ENCODE measurements around the gene LMCD1.

Gene LMCD1

DNA sequence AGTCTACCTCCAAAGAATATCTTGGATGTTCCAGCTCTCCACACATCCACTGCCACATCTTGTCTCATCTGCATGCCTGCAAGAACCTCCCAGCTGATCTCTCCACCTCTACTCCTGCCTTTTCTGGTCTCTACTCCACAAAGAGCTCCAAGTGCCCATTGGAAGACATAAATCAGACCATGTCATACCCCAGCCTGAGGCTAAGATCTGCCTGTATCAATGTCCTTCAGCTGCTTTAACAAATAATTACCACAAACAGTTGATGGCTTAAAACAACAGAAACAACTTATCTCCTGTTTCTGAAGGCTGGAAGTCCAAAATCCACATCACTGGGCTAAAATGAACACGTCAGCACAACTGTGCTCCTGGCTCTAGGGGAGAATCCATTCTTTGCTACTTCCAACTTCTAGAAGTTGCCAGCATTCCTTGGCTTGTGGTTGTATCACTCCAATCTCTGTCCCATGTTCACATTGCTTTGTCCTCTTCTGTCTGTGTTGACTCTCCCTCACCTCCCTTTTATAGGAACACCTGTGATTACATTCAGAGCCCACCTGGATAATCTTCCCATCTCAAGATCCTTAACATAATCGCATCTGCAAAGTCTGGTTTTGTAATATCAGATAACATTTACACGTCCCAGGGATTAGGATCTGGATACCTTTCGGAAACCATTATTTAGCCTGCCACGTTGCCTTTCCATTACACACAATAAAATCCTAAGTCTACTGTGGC, 17.0 kb upstream of the LMCD1 start:
- DNase-seq = no peak

DNA sequence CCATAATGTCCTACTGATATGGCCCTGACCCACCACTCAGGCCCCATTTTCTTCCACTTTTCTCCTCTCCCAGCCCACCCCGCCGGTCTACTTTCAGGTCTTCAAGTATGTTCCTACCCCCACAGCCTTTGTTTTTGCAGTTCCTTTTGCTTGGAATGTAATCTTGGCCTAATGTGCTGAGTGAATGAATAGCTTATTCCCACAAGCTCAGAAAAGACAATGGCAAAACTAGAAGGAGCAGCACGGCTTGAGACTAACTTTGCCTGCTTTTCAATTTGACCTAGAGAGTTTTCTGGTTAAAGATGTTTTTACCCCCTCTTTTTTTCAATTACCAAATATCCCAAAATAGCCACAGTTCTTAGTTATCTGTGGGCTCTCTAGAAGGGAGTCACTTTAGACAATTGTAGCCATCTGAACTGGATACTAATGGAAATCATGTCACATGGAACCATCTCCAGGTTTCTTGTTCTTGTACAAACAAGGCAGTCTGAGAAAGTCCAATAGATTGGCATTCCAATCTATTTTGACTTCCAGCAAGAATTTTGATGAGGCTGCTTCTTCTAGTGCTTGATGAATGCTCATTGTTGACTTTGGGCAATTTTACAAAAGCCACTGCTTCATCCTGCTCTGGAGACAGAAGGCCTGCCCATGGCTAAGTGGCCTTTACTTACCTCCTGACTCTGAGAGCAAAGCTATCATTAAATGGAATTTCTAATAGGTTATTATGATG, 16.3 kb upstream of the LMCD1 start:
- DNase-seq = no peak

DNA sequence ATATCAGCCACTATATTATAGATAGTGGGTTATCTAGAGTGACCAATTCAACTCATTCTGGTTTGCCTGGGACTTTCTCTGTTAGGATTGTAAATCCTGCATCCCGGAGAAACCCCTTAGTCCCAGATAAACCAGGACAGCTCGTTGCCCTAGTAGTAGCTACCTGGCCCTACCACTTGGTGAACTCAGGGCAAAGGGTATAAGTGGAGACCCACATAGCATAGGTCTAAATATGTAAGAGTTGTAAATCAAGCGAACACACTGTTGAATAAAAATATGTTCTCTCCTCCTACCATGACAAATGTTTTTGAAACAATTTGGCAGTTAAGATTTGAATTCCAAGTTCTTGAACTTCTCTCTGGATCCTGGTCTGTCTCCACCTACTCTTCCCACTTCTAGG, 15.7 kb upstream of the LMCD1 start:
- no peak for DNase-seq

DNA sequence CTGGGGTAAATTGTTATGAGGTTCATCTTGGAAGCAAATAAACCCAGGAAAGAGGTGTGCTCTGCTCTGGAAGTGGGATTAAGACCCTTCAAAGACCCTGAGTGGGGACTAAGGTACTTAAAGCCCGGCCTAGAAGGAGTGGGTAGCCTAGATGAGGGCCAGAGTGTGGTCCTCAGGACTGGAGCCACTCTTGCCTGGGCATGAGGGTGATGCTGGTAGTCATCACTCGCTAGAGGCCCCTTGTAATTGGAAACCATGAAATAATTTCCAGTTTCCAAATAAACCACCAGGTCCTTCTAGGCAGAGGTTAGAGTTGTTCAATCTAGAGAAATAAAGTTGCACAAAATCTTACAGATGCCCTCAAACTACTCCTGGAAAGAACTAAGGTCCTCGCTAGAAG, 15.2 kb upstream of the LMCD1 start:
- no peak for DNase-seq

DNA sequence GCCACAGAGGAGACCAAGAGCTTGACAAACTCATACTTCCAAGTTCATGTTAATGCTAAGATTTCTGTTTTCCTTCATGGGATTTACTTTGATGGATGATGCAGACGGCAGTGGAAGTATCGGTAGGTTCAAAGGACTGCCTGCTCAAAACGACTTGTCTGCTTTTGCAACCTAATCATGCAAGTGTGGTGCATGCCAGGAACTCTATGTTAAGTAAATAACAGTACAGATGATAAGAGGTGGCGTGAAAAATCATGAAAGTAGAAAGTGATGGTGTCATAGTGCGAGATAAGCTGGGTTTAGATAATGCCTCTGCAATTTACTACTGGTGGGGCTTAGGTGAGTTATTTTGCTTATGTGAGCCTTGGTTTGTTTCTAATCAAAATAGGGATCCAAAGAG, 14.7 kb upstream of the LMCD1 start:
- DNase-seq = no peak

DNA sequence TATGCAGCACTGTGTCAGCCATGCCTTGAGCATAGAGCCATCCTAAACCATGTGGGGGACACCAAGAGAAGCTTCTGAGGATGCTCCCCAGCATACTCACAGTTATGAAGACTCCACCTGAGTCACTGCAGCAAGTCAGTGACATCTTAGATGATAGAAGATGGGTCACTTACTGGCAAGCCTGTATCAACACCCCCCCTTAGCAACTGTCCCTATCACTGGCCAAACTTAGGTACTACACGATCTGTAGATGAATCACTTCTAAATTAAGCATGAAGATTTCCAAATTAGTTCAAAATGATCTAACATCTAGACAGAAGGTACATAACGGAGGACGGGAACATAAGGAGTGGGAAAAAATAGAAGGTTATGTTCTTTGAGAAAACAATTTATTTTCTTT, 13.2 kb upstream of the LMCD1 start:
- no peak for DNase-seq

DNA sequence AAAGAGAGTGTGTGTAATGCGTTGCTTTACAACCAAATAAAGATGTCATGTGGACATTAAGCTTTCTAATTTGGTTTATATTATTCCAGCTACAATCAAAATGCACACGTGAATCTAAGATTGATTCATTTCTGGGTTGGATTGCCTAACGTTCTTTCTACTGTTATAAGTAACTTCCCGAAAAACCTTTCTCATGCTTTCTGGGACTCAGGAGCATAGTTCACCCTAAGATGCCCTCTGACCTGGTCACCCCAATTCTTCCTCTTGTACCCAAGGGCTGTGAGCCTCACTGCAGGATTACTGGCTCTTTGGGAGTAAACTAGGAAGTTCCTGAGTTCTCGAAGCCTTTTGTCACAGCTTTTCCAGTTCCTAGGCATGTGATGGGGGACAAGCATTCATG, 12.7 kb upstream of the LMCD1 start:
- no peak for DNase-seq

DNA sequence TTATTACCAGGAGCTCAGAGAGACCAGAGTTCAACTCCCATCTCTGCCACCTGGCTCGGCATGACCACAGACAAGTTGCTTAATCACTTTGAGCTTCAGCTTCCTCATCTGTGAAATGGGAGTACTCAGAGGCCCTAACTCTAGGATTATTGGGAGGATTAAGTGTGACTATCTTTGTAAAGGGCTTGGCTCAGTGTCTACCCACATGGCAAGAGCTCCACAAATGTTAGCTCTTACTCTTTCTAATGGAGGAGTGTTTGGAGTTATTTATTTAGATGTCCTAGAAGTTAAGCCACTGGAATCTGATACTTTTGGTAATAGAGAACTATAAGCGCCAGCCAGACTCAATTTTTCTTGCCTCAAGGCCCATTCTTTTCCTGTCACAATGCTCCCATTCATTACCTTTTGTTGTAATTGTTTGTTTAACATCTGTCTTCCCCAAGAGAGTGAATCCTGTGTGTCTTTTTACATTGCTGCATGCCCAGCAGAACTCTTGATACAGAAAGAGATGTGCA, 12.3 kb upstream of the LMCD1 start:
- no peak for DNase-seq

DNA sequence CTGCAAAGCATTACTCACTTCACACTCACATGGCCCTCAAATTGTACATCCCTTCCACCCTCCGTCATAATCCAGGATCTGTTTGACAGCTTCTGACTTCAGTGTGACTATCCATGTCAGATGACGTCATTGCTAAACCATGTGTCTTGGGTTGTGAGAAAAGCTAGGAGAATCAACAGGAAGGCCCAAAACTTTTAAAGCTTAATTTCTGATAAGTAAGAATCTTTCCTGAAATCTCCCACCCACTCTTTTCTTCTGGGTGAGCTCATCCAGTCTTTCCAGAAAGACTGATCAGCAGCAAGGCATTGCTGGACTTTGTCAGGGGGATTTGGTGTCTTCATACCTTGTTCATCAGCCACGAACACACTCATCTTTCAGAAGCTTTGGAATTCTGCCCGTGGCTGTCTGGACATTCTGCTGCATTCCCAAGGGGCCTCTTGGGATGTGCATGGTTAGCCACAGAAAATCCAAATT, 11.5 kb upstream of the LMCD1 start:
- DNase-seq = no peak

DNA sequence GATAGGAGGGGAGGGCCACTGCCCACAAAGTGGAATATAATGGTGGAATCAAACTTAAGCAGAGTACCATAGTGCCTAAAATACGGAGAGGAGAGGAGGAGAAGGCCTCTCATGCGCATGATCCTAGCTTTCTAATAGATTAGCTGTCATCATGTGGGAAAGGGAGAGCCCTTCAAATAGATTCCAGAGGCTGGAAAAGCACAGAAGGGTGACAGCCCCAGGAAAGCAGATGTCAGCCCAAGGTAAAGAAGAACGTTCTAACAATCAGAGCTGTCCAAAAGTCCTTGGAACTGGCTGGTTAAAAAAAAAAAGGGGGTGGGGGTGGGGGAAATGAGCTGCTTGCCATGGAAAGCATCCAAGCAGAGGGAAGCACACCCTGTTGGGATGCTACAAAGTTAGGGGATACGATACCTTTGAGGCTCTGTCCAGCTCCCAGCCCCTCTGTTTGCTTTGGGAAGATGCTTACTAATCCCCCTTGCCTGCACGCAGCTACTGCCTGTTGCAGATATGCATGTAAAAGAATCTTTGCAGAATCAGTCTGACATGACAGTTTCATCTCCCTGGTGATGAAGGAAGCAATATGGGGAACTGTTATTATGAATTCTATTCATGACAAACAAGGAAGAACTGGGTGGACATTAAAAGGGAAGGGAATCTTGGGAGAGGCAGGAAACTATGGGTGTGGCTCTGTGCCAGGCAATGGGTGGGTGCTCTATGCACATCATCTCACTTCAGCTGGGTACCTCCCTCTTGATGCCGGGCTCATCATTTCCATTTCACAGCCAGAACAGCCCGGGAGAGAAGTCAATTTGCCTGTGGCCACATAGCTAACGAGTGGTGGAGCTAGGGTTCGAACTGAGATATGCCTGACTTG, 10.1 kb upstream of the LMCD1 start:
- DNase-seq = no peak

DNA sequence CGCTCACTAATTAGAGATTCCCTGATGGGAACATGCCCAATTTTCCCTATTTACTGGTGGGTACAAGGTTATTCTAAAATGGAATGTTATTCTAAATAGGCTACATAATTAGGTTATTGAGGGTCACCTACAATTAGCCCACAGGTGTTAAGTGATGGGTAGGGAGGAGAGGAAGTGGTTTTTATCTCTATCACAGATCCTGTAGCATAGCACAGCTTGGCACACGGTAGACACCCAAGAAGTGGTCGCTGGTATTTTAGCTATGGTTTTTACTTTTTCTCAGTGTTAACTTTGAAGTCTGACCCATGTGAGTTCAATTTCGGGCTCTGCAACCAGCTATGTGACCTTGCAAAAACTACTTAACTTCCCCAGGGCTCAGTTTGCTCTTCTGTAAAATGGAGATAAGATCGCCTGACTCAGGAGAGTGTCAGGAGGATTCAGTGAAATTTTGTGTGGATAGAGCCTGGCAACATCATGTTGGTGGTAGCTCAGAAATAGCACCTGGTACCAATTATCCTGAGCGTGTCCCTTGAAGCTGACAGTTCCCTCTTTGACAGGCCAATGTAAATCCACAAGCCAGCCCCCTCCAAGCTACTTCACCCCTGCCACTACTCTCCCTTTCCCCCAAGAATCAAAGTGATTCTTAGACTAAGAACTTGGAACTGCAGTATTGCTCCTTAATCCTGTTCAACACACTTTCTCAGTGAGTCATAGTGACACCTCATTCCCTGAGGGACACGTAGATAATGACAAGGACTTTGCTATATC, 8.7 kb upstream of the LMCD1 start:
- no peak for DNase-seq

DNA sequence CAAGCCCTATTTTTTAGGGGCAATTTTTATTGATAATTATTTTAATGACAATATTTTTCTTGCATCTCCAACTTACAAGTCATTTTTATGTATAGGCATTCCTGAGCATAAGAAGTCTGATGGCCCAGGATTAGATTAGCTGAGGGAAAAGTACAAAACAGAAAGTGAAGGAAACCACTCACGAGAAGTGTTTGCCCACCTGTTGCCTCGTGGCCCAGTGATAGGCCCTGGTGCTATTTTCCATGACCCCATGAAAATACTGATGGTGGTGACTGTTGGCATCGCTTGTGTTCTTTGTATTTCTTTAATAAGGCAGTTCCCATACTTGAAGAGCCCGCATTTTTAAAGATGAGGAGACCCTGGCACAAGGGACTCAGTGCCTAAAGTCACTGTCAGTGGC, 7.9 kb upstream of the LMCD1 start:
- no peak for DNase-seq

DNA sequence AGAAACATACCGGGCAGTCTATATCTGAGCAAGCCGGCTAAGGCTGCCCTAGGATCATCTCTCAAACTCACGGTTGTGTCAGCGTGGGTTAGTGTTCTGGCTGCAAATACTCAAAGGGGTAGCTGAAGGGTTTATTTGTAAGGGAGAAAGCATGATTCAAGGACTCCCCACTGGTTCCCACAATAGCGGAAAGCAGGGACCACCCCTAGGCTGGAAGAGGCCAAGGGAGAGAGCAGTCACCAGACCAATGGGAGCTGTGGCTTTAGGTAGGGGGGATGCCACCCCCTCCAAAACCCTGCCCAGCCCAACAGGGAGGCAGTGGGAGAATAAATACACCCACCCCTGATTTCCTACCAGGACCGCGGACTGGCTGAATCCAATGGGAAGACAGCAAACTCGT, 7.3 kb upstream of the LMCD1 start:
- DNase-seq = no peak

DNA sequence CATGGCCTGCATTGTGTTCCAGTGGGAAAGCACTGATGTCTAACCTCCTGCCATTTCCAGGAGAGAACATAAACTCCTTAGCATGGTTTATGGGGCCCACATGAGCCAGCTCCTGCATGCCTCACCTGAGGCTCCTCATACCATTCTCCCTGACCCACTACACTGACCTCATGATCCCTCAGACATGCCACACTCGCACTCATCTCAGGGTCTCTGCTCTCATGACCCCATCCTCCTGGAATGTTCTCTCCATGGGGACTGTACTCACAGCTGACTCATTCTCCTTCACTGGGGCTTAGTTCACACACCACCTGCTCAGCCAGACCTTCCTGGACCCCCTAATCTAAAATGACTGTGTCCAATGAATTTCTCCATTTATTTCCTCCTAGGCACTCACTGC, 4.0 kb upstream of the LMCD1 start:
- DNase-seq = no peak

DNA sequence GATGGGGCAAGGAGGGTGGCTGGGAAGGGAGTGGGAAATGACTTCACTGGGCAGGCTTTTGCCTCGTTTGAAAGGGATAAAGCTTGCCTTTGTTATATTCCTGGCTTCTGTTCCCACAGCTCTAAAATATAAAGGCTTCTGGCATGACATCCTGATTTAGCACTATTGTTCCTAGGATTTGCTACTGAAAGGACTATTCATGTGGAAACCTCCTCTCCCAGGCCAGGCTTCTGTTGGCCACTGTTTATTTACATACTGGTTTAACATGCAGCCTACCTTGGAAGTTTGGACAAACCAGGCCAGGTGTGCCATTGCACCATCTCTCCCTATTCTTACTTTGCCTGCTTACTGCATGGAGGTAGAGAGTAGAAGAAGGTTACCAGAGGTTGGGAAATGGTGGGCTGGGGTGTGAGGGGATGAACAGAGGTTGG, 2.4 kb upstream of the LMCD1 start:
- DNase-seq = no peak

DNA sequence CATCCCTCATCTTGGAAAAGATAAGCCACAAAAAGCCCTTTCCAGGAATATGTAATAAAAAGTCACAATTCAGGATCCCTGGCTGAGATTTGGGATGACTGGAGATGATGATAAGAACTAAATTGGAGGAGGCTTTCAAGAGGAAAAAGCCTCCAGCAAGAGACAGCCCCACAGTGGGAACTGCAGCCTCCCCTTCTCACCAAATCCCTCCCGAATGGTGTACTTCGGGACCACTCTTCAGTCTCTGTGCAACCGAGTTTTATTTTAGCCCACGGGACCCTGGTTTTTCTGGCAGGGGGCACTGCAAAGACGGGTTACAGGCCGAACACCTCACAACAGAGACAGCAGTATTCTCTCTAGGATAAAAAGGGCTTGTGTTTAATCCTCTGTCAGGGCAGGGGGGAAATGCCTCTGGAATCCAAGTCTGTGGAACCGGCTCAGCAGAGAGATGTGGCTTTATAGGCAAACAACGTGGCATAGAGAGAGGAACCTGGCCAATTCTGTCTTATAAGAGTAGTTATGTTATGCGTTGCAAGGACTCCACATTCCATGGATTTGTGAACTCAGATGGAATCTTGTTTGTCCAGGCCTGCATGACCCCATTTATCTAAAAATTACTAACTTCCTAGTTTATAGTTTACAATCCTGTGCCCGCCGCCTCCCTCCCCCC, 1.2 kb upstream of the LMCD1 start:
- no peak for DNase-seq

DNA sequence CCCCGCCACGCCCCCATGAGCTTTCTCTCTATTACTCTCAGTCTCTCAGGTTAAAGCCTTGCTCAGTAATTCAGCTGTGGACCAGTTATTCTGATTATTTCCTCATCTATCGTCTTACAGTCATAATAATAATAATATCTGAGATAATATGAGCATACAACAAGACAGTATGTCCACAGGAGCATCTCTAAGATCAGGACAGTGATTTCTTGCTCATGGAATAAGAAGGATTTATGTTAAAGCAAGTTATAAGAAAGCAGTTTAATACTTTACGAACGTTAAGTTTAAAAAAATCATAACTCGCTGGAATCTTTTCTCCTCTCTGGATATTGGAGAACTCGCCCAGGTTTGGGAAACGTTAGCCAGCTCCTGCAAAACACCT, 643 bp upstream of the LMCD1 start:
- no peak for DNase-seq

DNA sequence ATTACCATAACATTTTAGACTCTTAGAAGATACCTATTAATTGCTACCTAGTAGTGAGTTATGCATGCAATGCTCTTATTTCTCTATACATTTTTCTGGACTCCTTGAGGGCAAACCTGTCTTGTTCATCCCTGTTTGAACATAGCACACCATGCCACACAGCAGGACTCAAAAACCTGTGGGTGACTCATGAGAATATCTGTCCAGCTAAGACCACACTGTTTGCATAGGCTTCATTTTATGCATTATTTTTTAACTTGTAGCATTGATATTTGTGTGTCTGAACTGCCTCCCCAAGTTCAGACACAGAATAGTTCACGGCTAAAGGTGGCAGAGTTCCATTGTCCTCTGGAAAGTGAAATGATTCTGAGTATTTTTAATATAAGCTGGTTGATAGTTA, 1.8 kb downstream of the LMCD1 start:
- DNase-seq = no peak

DNA sequence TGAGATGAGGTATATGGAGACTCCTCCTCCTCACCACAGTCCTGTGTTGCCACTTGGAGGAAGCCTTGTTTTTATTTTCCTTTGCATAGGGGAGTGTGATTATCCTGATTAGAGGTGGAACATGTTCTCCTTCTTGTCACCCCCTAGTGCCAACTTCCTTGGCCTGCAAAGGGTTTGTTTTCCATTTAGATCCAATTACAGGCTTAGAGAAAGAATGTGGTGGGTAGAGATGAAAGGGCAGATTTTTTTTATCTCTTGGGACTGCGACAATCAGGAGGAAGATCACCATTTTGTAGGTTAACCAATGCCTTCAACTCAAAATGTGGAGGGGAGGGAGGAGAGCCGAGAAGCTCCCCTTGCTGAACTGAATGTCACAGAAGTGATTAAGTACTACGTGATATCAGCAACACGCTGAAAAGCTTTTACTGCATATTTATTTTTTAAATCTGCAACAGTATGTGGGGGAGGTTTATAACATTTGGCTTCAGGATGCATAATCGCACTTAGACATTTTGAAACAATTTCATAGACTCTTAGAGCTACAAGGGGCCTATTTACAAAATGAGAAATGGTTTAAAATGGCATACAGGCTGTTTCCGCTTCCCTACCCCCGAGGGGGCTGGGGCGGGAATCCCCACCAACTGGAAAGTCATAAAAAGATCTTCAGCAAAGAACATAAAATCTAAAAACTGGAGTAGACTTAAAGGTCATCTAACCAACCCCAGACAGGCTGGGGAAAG, 2.4 kb downstream of the LMCD1 start:
- DNase-seq = peak in 1 of 4 experiments; percentile 2

DNA sequence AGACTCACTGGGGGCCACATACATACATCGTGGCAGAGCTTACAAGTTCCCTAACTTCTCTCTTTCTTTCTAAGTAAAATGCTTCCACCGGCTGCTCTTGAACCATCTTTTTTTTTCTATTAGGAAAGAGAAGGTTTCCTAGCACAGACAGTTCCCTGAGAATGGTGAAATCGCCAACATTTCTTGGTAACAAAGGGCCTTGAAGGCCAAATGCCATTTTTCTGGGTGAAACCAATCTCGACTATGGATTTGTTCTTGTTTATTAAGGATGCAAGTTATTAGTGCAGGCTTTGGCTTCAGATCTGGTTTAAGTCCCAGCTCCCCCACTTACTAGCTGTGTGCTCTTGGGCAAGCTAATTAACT, 3.0 kb downstream of the LMCD1 start:
- DNase-seq = no peak

DNA sequence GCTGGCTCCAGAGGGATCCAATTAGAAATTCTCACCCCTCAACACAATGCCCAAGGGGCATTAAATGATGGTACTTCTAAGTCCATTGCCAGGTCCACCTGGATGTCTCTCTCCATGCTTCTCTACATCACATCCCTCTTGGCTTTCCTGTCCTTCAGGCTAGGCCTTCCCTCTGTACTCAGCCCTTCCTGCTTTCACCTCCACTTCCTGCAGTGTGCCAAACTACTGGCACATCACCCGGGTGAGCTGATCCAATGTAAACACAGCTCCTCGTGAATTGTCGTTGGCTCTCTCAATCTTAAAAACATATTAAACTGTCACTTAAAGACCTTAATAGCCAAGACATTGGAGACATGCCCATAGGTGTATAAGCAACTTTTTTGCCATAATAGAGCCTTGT, 4.0 kb downstream of the LMCD1 start:
- no peak for DNase-seq

Measured in activated CD4-positive, CD25-positive, alpha-beta regulatory T cell (primary cell).